Measurements from ENCODE around the gene RFWD3.

The RFWD3 gene

DNA sequence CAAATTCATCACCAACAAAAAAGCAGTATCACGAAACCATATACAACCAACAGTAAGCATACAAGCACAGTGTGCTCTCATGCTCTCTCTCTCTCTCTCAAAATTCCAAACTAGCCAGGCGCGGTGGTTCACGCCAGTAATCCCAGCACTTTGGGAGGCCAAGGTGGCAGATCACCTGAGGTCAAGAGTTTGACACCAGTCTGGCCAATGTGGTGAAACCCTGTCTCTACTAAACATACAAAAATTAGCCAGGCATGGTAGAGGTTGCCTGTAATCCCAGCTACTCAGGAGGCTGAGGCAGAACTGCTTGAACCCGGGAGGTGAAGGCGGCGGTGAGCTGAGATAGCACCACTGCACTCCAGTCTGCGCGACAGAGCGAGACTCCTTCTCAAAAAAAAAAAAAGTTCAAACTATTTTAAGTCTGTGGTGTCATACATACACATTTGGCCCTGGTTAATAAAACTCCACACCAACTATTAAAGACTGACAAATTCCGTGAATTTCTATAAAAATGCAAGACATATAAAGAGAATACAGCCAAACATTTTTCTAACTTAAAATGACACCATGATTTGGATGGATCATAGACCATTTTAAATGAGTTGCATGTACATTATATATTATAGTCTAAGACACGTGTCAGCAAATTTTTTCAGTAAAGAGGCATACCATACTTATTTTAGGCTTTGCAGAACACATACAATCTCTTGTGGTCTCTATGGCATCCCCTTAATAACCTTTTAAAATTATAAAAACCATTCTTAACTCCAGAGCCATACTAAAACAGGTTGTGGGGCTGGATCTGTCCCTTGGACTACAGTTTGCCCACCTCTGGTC, 90.7 kb downstream of the RFWD3 start:
- DNase-seq, result no peak

DNA sequence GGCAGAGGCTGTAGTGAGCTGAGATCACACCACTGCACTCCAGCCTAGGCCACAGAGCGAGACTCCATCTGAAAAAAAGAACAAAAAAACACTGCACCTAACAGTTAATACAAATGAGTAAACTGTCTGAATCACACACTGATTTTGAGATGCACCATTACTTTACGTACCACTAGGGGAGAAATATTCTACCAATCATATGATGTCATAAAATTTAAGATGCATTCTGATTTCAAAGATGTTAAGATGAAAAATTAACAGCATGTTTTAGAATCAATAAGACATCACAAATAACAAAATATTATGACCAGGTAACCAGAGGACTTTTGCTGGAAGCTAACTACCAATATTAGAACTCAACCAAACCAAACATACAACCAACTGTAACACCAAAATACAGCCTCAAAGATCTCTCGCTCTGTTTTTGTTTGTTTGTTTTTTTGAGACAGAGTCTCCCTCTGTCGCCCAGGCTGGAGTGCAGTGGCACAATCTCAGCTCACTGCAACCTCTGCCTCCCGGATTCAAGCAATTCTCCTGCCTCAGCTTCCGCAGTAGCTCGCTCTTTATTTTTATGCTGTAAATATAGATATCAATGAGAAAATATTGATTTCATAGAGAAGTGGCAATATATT, 91.4 kb downstream of the RFWD3 start:
- no peak for DNase-seq

DNA sequence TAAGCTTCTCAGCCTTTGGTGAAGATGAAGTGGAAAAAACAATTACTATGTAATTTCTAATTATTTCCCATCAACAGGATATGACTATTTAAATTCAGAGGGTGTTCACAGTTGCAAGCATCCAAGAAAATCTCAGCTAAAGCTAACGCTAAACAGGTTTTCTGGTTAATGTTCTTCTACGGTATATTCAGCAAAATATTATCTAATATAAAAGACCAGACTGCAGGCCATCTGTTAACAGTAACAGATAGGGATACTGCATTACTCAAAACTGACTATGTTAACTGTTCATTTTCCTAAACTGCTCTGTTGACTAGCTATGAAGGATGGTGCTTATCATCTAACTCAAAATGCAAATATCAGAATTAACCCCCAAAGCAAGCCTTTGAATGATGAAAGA, 92.5 kb downstream of the RFWD3 start:
- DNase-seq, result no peak

DNA sequence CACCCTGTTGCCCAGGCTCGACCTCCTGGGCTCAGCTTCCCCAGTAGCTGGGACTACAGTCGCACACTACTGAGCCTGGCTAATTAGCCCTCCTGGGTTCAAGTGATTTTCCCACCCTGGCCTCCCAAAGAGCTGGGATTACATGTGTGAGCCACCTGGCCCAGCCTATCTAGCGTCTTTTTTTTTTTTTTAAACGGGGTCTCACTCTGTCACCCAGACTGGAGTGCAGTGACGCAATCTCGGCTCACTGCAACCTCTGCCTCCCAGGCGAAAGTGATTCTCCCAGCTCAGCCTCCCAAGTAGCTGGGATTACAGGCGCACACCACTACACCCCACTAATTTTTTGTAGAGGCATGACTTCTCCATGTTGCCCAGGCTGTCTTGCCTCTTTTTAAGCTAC, 93.1 kb downstream of the RFWD3 start:
- DNase-seq, result no peak

Measured in CD4-positive, alpha-beta T cell treated with Interferon gamma for 1 hour (primary cell).